ENCODE data around the gene B4GALT4.

B4GALT4 gene

GRCh38 chr3:119238363-119238762, 2.3 kb downstream of the B4GALT4 start:
- DNase-seq (ENCODE audit: low read depth in 2 of 3, low spot score in 2 of 3) = no peak

GRCh38 chr3:119237299-119237698, 3.4 kb downstream of the B4GALT4 start:
- no peak for DNase-seq (ENCODE audit: low read depth in 2 of 3, low spot score in 2 of 3)

- DNase-seq (ENCODE audit: low read depth in 2 of 3, low spot score in 2 of 3) = no peak
Observed at GRCh38 chr3:119236756-119237155, 3.9 kb downstream of the B4GALT4 start.

- DNase-seq (ENCODE audit: low read depth in 2 of 3, low spot score in 2 of 3) = no peak
Observed at GRCh38 chr3:119235151-119235550, 5.5 kb downstream of the B4GALT4 start.

- no peak for DNase-seq (ENCODE audit: low read depth in 2 of 3, low spot score in 2 of 3)
Observed at GRCh38 chr3:119234610-119235009, 6.1 kb downstream of the B4GALT4 start.

GRCh38 chr3:119230745-119231144, 9.9 kb downstream of the B4GALT4 start:
- DNase-seq (ENCODE audit: low read depth in 2 of 3, low spot score in 2 of 3) = no peak

DNA sequence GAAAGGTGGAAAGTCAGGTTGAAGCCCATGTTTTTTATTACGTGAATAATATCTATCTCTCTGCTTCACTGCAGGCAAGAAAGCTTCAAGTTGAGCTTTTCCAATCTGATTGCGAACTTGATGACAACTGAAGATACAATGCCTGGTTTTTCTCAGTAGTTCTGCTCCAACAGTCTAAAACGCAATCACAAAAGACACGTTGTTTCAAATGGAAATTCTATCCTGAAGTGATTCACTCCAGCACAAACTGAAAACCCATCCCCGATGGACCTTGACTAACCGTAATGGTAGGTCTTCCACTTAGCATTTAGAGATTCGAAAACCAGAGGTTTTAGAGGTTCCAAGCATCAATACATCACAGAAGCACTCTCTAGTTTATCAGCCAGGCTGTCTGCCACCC, 10.6 kb downstream of the B4GALT4 start:
- no peak for DNase-seq (ENCODE audit: low read depth in 2 of 3, low spot score in 2 of 3)

- DNase-seq (ENCODE audit: low read depth in 2 of 3, low spot score in 2 of 3) = no peak
Observed at GRCh38 chr3:119229190-119229589, 11.5 kb downstream of the B4GALT4 start.

DNA sequence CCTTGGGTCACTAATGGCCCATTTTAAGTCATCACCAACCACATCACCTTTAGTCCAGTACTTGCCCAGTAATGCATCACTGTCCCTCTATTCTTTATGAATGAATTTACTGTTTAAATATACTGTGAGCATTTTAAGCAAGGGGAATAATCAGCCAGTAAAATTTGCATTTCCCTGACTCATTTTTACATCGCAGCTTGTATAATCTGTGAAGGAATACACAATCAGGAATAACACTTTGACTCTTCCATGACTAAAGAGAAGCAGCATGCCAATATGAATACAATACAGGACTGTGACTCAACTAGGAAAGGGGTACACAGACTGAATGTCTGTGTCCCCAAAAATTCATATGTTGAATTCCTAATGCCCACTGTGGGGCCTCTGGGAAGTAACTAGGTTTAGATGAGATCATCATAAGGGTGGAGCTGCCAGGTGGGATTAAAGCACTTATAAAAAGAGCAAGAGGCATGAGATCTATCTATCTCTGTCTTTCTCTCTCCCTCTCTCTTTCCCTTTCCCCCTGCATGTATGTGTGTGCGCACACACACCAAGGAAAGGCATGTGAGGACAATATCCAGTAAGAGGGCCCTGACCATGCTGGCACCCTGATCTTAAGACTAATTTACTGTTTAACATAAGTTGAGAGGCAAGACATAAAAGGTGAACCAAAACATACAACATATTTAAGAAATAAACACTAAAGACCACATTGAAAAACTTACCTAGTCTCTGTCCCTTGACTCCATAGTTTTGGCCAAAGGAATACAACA, 12.1 kb downstream of the B4GALT4 start:
- DNase-seq (ENCODE audit: low read depth in 2 of 3, low spot score in 2 of 3) = no peak

DNA sequence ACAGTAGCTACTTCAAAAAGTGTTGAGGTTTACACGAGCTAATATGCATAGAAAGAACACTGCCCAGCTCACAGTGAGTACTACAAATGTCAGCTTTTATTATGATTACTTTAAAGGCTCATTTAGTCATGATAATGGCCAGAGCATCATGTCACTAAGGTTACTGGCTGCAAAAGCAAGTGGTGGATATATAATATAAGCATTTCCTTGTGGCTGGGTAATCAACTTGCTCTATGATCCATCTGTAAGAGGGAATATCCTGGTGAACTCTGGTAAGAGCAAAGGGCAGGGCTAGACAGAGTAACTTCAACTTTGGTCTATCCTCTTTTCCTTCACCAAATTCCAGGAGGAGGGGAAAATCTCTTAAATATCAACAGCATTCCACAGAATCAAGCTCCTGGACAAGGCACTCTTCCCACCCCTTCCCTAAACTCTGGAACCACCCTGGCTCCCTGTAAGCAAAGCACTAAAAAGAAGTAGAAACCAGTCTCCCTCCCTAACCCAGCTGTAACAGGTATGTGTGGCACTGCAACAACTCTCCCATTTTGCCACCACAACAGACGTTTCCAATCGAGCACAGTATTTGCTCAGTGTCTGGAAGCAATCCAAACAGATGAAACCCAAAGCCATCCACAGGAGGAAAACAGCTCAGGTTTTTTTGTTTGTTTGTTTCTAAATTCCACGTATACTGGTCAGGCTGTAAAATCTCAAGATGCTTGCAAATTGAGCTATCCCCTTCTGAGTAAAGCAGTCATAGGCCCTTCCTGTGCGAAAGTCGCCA, 13.4 kb downstream of the B4GALT4 start:
- DNase-seq (ENCODE audit: low read depth in 2 of 3, low spot score in 2 of 3) = no peak

DNA sequence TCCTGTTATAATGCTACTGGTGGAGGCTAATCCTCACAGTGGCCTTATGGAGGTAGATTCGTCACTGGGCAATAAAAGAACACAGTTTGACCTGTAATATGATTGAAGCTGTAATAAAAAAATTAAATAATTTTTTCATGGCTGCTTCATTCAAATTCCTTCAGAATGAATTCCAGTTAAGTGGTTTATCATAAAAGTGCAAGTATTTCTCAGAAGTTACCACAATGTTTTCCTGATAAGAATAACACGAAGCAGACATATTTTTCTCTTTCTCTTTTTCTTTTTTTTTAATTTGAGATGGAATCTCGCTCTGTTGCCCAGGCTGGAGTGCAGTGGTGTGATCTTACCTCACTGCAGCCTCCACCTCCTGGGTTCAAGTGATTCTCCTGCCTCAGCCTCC, 15.6 kb downstream of the B4GALT4 start:
- no peak for DNase-seq (ENCODE audit: low read depth in 2 of 3, low spot score in 2 of 3)

DNA sequence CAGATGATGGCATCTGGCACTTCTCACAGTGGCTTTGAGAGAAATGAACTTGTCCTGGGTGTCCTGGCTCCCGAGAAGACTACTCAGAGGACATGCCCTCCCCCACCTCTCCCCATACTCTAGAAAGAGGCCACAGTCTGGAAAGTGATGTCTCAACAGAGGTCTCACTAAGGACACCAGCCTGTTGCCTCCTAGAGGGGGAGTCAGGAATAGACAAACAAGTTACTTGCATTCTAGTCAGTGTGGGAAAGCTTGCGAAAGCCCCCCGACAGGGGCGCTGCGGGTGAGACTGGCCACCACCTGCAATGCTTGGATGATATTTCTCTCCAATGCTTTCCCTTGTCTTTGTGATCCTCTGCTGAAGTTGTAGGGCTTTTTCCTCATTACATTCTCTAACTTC, 17.2 kb downstream of the B4GALT4 start:
- DNase-seq (ENCODE audit: low read depth in 2 of 3, low spot score in 2 of 3) = no peak

GRCh38 chr3:119222391-119222790, 18.3 kb downstream of the B4GALT4 start:
- DNase-seq (ENCODE audit: low read depth in 2 of 3, low spot score in 2 of 3) = no peak

DNA sequence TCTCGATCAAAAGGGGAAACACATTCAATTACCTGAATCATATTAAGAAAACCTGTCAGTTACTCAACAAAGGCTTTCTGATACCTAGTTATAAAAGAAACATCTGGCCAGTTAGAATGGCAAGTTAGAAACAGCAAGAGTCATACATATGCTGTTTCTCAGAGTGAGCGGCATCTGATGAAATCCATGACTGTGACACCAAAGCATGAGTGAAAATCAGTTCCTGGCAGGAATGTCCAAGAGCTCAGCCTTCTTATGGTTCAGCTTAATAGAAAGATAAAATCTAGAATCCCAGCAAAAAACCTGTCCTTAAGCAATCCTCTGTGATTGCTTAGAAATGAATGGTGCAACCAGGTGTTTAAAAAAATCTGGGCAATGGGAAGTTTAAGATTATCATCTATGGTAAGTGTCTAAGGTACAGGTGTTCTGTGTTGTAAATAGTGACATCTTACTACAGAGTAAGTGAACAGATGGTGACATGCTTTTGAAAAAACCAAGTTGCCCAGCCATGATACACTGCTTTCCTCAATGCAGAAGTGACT, 18.8 kb downstream of the B4GALT4 start:
- DNase-seq (ENCODE audit: low read depth in 2 of 3, low spot score in 2 of 3) = no peak

- DNase-seq (ENCODE audit: low read depth in 2 of 3, low spot score in 2 of 3) = no peak
Observed at GRCh38 chr3:119220970-119221667, 19.6 kb downstream of the B4GALT4 start.

DNA sequence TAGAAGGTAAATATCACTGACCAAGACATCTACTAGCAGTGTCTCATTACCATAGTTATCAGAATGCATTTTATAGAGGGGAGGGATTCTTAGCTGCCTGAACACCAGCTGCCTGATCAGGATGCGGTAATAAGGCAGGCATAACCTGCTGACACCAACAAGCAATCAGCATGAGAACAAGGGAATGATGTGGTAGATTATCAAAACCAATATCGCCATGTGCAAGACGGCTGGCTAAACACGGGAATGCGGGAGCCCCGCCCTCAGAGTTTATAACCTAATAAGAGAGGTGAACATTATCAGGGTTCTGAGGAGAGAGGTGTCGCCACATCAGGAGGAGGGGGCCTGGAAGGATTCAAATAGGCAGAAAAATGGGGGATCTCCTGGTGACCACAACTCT, 20.5 kb downstream of the B4GALT4 start:
- no peak for DNase-seq (ENCODE audit: low read depth in 2 of 3, low spot score in 2 of 3)

- DNase-seq (ENCODE audit: low read depth in 2 of 3, low spot score in 2 of 3) = no peak
Observed at GRCh38 chr3:119219069-119219468, 21.6 kb downstream of the B4GALT4 start.

DNA sequence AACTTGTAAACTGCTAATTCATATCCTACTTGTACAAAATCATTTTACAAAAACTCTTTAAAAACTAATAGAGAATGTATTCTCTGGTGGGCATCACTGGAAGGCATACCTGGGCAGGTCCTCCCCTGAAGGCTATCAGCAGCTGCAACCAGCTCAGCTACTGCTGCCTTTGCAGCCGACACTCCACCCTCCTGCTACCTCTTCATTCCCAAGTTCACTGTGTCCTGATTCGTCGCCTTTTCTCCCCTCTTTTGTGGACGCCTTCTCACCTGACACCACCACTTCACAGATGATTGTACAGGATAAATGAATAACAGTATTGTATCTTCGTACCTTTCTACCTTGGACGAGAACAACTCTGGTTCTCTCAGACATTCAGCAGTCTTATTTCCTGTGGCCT, 28.9 kb downstream of the B4GALT4 start:
- no peak for DNase-seq (ENCODE audit: low read depth in 2 of 3, low spot score in 2 of 3)

DNA sequence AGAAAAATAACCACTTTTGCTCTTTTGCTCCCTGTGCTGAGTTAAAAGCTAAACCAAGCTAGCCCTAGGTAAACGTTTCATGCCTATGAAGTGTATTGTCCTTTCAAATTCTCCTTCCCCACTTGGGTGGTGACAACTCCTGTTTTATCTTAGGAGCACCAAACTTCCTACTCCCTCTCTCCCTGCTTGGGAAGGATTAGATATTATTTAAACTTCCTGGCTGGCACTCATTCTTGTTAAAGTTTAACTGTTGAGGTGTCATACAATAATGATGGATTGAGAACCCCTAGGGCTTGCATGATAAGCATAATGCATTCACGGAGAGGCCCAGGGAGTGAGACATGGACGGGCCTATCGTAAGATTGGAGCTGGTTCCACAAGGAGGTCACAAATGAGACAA, 29.5 kb downstream of the B4GALT4 start:
- DNase-seq (ENCODE audit: low read depth in 2 of 3, low spot score in 2 of 3) = no peak

- no peak for DNase-seq (ENCODE audit: low read depth in 2 of 3, low spot score in 2 of 3)
Observed at GRCh38 chr3:119207512-119207875, 33.2 kb downstream of the B4GALT4 start.

DNA sequence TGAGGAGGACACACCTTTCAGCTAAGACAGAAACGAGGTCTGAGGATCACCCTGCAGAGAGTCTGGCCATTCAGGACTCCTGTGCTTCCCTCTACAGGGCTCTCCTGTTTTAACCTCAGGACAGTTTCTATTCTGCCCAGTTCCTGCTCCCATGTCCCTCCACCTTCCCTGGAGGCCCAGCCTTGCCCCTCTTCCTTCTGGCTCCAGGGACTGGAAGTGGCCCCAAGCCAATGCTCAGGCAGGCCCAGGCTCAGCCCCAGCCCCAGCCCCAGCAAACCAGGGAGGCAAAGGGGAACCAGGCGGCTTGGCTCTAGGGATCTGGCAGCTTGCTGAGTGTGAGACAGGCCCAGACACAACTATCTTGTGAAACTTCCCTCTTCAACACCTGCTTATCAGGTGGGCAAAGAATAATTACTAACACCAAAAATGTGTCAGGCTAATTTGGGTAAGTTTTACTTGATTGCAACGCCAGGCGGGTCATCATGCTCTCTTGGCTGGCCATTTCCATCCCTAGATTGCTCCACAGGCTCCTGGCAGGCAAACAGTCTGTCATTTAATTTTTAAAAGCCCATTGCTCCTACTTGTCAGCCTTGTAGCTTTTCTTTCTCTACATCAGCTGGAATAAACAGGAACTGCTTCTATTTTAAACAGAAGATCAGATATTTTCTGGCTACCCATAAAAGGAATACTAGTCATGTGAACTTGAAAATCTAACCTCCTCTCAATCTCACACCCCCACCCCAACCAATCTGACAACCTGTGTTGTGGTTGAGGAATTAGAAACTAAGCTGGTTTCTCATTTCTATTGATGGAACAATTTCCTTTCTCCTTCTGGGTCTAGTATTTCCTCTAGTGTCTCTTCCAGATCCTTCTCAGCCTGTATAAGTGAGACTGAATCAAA, 33.8 kb downstream of the B4GALT4 start:
- DNase-seq (ENCODE audit: low read depth in 2 of 3, low spot score in 2 of 3) = no peak
